Measurements from ENCODE around the gene LMCD1.

LMCD1 gene

DNA sequence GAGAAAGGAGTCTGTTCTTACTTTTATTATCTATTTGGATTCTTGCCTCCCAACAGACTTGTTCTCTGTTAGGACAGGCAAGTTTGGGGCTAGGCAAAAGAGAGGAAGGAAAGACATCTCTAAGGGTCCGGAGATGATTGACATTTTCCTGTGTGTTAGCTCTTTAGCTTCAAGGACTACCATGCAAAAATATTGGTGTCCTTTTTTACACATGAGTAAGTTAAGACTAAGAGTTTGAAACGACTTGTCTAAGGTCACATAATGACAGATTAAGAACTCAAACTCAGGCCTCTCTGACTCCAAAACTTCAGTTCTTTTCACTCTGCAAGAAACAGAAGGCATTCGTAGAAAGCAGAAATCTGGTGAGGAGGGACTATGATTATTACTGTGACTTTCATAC, 5.9 kb downstream of the LMCD1 start:
- Histone ChIP-seq H3K4me3 (ENCODE audit: low read depth, low read length) (no peak overlapping the region), H3K27me3 (ENCODE audit: insufficient read depth, low read depth, severe bottlenecking) (no peaks in the 10 kb centered on the region), H3K36me3 (no peaks in the 10 kb centered on the region; the same call in 1 of the 2 replicates), H3K9me3 (ENCODE audit: severe bottlenecking) (no peaks in the 10 kb centered on the region), H3K27ac (no peak overlapping the region)
- no peak for DNase-seq
- TF ChIP-seq, protein P1, sequence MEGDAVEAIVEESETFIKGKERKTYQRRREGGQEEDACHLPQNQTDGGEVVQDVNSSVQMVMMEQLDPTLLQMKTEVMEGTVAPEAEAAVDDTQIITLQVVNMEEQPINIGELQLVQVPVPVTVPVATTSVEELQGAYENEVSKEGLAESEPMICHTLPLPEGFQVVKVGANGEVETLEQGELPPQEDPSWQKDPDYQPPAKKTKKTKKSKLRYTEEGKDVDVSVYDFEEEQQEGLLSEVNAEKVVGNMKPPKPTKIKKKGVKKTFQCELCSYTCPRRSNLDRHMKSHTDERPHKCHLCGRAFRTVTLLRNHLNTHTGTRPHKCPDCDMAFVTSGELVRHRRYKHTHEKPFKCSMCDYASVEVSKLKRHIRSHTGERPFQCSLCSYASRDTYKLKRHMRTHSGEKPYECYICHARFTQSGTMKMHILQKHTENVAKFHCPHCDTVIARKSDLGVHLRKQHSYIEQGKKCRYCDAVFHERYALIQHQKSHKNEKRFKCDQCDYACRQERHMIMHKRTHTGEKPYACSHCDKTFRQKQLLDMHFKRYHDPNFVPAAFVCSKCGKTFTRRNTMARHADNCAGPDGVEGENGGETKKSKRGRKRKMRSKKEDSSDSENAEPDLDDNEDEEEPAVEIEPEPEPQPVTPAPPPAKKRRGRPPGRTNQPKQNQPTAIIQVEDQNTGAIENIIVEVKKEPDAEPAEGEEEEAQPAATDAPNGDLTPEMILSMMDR (IDR thresholded peaks at IDR 0.05; ENCODE audit: low read depth, low read length) = no peak

DNA sequence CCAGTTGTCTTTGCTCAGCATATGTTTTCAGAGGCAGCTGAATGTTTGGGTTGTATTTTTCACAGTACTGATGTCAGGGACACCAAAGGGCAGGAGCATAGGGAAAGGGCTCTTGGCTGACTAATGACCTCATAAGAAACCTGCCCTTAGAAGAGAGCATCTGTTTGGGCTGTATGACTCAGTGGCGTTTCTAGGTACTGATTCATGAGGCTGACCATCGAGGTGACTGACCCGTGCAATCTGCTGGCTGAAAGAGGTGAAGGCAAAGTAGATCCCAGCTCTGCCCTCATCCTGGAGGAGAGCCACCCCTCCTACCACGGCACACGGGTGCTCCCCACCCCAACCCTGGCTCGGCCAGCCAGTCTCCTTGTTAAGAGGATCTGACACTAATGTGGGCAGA, 8.3 kb downstream of the LMCD1 start:
- Histone ChIP-seq H3K27me3 (ENCODE audit: insufficient read depth, low read depth, severe bottlenecking) (no peaks in the 10 kb centered on the region), H3K9me3 (ENCODE audit: severe bottlenecking) (no peaks in the 10 kb centered on the region), H3K4me3 (ENCODE audit: low read depth, low read length) (no peak overlapping the region), H3K27ac (no peak overlapping the region), H3K36me3 (no peaks in the 10 kb centered on the region; the same call in 1 of the 2 replicates)
- no peak for DNase-seq
- TF ChIP-seq, protein P1 (IDR thresholded peaks at IDR 0.05; ENCODE audit: low read depth, low read length) = no peak

DNA sequence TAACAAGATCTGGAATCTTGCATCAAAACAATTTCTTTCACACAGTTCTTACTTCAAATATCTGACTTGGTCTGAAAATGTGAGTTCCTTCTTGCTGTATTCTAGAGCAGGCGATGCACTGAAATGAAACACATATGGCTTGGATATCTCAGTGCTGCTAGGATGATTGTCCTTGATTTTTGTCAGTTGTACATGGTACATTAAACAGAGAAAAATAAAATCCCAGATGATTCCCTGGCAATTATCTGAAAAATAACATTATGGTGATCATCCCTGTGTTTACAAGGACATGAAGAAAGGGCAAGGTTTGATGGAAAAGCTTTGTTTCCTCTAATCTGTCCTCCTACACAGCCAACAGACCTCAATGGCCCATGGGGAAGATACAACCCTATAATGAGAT, 10.6 kb downstream of the LMCD1 start:
- H3K27me3 ChIP-seq (ENCODE audit: insufficient read depth, low read depth, severe bottlenecking) = no peaks in the 10 kb centered on the region
- TF ChIP-seq, protein P1 (IDR thresholded peaks at IDR 0.05; ENCODE audit: low read depth, low read length) = no peak
- H3K27ac ChIP-seq = no peak overlapping the region
- H3K36me3 ChIP-seq = no peaks in the 10 kb centered on the region; the same call in 1 of the 2 replicates
- H3K4me3 ChIP-seq (ENCODE audit: low read depth, low read length) = no peak overlapping the region
- H3K9me3 ChIP-seq (ENCODE audit: severe bottlenecking) = no peaks in the 10 kb centered on the region
- no peak for DNase-seq

DNA sequence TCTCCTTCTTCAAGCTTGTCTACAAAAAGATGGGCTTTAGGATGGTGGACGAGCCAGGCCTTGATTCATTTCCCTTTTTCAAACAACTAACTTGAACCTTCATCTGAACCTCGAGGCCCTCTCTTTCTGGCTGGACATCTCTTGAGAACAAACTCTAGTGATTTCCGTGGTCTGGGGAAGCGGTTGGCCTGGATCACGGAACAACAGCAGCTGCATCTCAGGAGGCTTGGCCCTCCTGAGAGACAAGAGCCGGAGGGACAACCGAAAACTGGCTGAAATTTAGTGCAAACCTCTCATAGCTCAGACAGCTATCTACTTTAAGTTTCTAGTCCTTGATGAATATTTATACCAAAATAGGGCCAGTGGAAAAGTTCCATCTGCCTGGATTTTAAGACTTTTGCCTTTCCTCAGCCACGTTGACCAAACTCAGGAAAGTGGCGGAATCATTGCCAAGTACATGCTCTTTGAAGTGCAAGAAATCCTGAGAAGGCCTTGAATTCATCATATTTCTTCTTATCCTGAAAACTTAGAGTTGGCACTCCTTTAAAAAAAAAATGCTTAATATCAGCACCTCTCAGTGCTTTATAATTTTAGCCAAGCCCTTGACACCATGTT, 14.5 kb downstream of the LMCD1 start:
- H3K27ac ChIP-seq = no peak overlapping the region
- DNase-seq = no peak
- no peaks in the 10 kb centered on the region for H3K27me3 ChIP-seq (ENCODE audit: insufficient read depth, low read depth, severe bottlenecking)
- TF ChIP-seq, protein P1 (IDR thresholded peaks at IDR 0.05; ENCODE audit: low read depth, low read length) = no peak
- no peaks in the 10 kb centered on the region for H3K36me3 ChIP-seq
- no peaks in the 10 kb centered on the region for H3K9me3 ChIP-seq (ENCODE audit: severe bottlenecking)
- H3K4me3 ChIP-seq (ENCODE audit: low read depth, low read length) = no peak overlapping the region

DNA sequence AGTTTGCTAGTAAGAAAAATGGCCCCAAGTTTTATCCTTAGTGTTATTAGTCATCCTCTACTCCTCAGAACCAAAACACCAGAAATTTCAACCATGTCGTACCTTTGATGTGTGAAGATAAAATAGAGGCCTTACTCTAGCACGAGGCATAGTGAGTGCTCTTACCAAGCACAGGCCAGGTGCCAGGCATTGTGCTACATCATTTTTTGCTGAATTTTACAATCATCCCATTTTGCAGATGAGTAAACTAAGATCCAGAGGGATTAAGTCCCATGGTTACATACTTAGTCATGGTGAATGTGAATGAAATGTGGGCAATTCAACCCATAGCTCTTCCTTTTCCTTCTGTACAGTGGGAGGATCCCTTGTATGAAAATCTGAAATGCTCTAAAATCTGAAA, 15.2 kb downstream of the LMCD1 start:
- Histone ChIP-seq H3K27ac (no peak overlapping the region), H3K9me3 (ENCODE audit: severe bottlenecking) (no peaks in the 10 kb centered on the region), H3K4me3 (ENCODE audit: low read depth, low read length) (no peak overlapping the region), H3K36me3 (no peaks in the 10 kb centered on the region), H3K27me3 (ENCODE audit: insufficient read depth, low read depth, severe bottlenecking) (no peaks in the 10 kb centered on the region)
- DNase-seq = no peak
- TF ChIP-seq, protein P1 (IDR thresholded peaks at IDR 0.05; ENCODE audit: low read depth, low read length) = no peak

DNA sequence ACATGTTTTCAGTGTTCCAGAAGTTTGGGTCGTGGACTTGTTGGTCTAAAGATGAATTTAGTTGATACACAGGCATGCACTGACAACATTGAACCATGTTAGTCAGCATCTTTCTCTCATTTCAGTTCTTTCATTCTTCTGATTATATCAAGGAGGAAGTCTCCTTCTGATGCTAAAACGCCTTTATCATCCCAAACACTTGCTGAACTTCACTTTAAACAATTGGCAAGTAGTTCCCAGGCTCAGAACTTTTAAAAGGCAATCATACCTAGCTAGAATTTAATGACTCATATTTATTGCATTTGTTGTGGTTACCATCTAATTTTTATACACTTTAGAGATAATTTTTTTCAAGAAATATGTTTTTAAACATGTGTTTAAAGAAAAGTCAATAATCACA, 15.9 kb downstream of the LMCD1 start:
- H3K27me3 ChIP-seq (ENCODE audit: insufficient read depth, low read depth, severe bottlenecking) = no peaks in the 10 kb centered on the region
- TF ChIP-seq, protein P1 (IDR thresholded peaks at IDR 0.05; ENCODE audit: low read depth, low read length) = no peak
- H3K4me3 ChIP-seq (ENCODE audit: low read depth, low read length) = no peak overlapping the region
- no peak overlapping the region for H3K27ac ChIP-seq
- H3K36me3 ChIP-seq = no peaks in the 10 kb centered on the region
- H3K9me3 ChIP-seq (ENCODE audit: severe bottlenecking) = no peaks in the 10 kb centered on the region
- no peak for DNase-seq
